HG03095 (cell line): ENCODE measurements around the gene SELENOP.
"Not testable (repeated sequence)": the region's sequence is repeated elsewhere in the genome, so short reads cannot be mapped to it uniquely, and the experiment has no call there.

Experiments
- ATAC-seq: cut with Tn5 transposase; IDR thresholded peaks from one replicate; pipeline ENCODE4 v1.9.1; 2021; ENCODE audit warnings: moderate library complexity; ENCODE audit not compliant: unreplicated experiment

Gene SELENOP, protein sequence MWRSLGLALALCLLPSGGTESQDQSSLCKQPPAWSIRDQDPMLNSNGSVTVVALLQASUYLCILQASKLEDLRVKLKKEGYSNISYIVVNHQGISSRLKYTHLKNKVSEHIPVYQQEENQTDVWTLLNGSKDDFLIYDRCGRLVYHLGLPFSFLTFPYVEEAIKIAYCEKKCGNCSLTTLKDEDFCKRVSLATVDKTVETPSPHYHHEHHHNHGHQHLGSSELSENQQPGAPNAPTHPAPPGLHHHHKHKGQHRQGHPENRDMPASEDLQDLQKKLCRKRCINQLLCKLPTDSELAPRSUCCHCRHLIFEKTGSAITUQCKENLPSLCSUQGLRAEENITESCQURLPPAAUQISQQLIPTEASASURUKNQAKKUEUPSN

DNA sequence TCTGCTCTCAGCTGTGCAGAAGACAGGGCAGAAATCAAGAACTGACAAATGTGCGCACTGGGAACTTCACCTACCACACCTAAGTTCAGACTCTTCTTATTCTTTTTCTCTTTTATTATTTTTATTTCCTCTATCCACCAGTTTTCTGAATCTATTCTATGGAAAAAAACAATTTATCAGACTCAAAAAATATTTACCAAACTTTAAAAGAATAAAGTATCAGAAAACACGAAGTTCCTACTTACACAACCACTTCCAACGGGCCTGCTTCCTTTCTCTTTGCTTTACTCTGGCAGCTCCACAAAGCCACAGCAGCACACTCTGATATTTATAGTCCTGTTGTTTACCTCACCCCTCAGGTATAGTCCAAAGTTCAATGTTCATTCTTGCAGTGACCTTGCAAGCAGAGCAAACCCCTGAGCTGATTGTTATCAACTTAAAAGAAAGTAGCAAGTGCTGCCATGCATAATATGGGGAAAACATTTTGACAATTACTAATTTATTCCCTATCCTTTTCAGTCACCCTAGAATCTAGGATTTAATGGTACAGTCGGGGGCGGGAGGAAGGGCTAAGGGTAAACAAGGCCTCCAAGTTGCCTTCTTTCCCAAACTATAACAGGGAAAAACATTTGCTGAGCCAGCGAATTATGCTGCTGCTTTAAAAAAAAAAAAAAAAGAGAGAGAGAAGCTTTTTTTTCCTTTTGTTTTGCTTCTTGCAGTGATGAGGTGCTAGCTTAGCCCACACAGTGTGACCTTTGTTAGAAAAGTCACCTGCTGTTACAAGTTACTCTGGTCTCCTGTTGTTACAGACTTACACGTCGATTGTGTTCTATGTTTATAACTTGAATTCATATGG, at the start of gene SELENOP:
SELENOP (minus strand) TSS at position 302 of the 856 bp plus-strand sequence. CDS start 3,539 bp downstream, outside the sequence.
- no peak for ATAC-seq

DNA sequence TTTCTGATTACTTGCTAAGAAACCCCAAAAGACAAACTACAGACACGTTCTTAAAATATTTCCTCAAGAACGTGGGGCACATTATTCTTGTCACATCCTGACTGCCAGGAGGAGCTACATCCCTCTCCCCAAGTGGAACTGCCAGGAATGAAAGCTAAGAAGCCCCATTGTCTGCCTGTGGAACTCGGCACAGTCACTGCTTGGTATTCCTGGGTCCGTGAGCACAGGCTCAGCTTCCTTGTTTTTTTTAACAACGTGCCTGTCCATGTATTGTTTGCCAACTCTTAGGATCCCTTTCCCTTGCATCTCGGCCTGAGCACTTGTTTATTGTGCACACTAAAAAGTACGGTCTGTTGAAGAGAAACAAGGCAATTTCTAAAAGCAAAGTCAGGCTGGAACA, 47.0 kb upstream of the SELENOP start:
- ATAC-seq: no peak

DNA sequence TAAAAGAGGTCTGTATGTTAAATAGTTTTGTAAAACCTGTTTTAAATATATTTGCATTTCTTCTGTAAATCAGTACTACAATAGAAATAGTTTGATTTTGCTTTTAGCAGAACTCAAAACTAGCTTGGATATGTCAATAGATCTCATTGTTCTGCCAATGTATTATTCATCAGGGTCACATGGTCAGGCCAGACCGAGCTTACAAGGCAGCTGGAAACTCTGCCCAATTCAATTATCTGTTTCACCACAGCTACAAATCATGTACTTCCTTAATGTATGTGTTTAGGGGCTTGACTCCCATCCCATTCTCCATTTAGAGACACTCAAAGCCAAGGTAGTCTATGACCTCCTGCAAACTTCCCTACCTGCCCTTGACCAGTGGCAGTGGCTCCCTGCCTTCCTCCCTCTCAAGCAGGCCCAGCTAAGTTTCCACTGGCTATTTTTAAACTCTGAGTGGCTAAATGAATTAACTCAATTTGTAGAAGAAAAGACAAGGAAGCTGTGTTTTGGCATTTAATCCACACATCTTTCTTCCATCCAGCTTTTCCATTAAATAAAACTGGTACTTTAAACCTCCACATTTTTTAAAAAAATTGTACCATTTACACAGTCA, 46.4 kb upstream of the SELENOP start:
- no peak for ATAC-seq

DNA sequence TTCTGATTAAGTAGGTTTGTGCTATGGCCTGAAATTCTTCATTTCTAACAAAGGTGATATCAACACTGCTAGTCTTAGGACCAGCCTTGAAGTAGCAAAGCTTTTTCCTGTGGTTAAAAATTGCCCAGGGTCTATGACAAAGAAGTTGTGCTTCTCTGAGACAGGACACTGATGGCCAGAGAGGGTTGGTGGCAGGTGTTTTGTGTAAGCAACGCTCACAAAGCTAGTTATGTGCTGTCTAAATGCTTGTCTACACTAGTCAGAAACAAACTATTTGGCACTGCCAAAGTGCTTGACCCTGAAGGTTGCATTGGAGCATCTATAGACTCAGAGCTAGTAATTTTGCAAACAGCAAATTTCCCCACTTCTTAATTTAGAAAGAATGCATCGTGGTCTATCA, 44.1 kb upstream of the SELENOP start:
- no peak for ATAC-seq

DNA sequence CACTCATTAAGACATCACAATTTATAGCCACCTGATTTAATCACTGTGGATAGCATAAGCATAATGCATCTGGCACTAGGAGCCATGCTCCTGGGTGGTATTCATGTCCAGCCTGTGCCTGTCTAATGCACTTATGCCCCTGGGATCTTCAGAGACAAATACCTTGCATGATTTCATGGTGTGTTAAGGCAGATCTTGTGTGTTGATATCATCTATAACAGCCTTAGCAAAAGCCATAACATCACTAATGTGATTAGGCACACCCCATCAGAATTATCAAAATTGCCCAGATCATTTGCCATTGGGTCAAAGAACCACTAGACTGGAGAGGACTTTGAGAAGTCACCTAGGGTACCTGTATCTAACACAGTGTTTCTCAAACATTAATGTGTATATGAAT, 43.7 kb upstream of the SELENOP start:
- no peak for ATAC-seq

DNA sequence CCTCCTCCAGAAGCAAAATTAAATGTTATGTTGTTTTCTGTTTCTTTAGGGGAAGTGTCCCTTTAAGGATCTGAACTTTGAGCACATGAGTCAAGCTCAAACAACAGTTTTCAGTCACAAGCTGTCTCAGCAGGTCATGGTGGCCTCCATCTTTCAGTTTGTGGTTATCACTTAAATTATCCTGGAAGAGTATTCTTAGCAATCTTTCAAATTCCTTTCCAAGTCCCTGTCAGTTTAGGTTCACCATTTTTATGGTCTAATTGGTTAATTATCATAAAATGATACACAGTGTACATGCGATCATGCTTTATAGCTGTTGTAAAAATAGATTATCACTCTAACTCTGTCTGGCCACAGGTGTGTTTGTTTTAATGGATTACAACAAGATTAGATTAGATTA, 43.1 kb upstream of the SELENOP start:
- no peak for ATAC-seq

DNA sequence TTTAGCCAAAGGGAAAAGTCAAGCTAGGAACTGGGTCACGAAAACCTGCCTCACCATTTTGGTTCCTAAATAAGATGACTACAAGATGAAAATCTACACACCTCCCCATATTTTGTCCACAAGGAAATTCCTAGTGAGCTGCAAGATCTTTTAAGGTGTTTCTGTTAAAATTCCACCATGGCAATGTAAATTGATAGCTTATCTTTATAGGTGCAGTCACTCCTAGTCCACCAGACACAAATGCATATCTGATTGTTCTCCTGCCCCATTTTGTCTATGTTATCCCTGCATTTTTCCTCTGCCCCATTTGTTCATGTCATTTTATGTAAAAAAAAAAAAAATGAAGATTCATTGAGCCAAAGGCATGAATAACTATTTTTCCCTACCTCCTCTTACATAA, 41.1 kb upstream of the SELENOP start:
- ATAC-seq: no peak

DNA sequence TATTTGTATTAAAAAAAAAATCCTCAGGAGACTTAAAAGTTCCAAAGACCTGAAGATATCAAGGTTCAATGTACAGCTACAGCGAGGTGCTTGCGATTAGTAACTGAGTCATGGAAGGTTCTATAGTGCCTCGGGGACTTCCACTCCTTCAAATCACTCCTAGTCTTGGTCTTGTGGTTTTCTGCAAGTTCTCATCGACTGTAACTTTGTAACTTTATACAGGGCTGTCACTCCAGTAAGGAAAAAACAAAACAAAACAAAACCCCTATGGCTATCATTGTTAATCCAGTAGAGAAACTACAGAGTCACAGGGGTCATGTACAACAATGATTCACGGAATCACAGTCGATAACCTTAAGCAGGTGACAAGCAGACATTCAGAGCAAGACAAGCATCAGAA, 39.8 kb upstream of the SELENOP start:
- ATAC-seq: no peak

DNA sequence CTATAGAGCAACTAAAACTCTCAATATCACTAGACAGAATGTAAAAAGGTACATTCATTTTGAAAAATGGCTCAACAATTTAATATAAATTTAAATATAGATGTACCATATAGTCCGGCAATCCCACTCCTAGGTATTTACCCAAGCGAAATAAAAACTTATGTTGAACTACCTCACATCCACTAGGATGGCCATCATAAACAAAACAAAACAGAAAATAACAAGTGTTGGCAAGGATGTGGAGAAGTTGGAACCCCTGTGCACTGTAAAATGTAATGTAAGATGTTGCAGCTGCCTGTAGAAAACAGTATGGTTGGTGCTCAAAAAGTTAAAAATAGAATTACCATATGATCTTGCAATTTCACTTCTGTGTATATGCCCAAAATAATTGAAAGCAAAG, 36.9 kb upstream of the SELENOP start:
- ATAC-seq: no peak

DNA sequence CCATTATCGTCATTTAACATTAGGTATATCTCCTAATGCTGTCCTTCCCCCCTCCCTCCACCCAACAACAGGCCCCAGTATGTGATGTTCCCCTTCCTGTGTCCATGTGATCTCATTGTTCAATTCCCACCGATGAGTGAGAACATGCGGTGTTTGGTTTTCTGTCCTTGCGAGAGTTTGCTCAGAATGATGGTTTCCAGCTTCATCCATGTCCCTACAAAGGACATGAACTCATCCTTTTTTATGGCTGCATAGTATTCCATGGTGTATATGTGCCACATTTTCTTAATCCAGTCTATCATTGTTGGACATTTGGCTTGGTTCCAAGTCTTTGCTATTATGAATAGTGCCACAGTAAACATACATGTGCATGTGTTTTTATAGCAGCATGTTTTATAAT, 32.7 kb upstream of the SELENOP start:
- ATAC-seq: not testable (repeated sequence)

DNA sequence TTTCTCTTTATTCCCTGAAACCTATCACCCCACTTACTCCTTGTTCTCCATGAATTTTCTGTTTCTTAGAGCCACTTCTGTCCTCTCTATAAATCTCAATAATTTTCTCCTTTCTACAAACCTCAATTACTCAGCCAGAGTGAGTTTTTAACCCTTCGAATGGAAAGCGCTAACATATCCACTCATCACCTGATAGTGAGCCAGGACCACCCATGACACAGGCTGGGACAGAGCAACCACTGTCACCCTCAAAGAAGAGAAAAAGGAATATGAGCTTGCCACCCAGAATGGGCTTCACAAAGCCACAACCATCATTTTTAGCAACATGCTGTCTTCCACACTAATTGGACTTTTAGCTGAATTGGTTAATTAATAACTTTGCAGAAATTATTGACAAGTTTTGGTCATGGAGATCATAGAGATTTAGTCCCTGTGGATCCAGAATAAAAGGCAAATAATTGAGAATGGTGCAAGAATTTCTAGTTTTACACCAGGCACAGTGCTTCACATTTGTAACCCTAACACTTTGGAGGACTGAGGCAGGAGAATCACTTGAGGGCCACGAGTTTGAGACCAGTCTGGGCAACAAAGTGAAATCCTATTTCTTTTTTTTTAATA, 32.1 kb upstream of the SELENOP start:
- ATAC-seq: no peak

DNA sequence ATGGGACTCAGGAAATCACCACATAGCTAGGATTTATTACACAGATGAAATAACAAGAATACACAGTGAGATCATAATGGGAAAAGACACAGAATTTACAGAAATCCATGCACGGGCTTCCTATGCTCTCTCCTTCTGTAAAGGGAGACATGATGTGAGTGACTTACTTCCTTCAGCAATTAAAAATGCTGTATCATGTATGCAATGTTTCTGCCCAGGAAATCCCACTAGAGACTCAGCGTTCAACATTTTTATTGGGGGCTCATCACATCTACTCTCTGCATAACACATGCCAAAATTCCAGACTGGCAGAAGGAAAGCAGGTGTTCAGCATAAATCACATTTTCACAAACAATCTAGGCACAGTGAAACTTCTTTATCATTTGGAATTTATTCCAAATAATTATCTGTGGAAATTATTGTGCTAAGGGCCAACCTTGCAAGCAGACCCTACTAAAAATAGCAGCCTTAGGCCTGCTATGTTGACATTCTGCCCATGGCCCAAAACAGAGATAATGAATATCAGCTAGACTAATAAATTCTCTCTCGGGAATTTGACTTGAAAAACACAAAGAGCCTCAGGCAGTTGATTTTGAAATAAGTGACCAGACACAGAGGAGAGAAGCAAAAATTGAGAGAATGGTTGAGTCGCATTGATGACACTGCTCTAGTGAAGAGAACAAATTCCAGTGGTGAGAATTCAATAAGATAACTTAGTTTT, 31.4 kb upstream of the SELENOP start:
- no peak for ATAC-seq

DNA sequence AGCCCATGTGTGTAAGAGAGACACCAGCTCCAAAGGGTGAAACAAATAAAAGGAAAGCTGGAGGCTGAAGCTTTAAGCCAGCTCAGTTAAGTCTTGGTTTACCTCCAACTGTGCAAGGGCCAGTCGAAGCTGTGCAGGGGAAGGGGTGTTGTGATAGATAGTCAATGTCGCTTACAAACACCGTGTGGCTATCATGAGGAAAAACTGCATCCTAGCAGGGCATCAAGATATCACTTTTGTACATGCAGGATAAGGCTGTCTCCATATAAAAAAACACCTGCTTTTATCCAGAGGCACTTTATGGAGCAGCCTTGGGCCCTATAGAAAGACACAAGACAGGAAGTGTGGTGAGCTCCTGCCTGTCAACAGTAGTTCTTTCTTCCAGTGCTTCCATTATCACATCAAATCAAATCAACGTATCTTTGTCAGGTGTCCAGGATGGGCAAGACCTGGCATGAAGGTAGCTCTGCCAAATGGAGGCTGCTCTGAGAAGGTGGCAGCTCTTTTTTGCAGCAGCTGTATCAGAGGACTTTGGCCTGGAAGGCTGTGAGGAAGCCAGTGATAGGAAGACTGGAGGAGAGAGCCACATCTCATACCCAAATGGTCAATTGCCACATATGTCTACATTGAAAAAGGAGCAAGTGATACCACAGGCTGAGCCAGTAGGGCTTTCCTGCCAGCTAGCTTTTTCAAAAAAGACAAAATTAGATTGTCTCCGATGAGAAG, 29.3 kb upstream of the SELENOP start:
- ATAC-seq: no peak

DNA sequence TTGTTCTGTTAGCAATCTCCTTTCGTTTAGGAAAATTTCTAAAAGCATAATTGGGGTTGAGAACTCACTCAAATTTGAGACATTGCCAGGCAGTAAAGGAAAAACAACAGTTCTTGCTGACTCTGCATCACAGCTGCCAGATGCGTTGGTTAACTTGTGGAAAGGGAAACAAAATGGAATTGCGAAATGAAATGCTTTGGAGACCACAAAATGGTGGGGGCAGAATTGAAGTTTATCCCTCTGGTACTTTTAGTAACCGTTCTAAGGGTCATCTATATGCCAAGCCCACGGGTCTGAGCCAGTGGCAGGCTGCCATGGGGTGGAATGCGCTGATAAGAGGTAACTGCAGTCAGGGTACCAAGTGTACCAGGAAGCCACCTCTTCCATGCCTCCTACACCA, 28.6 kb upstream of the SELENOP start:
- no peak for ATAC-seq

DNA sequence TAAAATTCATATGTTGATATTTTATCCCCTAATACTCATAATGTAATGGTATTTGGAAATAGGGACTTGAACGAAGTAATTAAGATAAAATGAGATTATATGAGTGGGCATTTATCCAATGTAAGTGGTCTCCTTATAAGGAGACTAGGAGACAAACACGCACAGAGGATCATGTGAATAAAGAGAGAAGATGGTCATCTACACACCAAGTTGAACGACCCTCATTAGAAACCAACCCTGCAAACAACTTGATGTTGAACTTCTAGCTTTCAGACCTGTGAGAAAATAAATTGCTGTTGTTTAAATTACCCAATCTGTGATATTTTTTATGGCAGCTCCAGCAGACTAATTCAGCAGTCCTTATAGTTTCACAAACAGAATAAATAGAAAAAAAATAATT, 27.5 kb upstream of the SELENOP start:
- ATAC-seq: no peak

DNA sequence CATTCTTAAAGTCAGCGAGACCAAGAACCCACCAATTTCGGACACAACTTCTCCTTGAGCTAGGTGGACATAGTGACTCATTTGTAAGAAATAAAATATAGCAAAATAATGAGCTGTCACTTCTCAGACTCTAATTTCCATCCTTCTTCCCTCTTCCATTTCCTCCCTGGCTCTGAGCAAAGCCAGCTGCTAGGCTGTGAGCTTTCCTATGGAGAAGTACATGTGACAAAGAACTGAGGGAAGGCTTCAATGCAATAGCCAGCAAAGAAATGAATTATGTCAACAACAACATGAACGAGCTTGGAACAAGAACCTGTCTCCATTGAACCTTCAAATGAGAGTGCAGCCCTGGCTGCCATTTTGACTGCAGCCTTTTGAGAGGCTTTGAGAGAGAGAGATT, 25.9 kb upstream of the SELENOP start:
- no peak for ATAC-seq

DNA sequence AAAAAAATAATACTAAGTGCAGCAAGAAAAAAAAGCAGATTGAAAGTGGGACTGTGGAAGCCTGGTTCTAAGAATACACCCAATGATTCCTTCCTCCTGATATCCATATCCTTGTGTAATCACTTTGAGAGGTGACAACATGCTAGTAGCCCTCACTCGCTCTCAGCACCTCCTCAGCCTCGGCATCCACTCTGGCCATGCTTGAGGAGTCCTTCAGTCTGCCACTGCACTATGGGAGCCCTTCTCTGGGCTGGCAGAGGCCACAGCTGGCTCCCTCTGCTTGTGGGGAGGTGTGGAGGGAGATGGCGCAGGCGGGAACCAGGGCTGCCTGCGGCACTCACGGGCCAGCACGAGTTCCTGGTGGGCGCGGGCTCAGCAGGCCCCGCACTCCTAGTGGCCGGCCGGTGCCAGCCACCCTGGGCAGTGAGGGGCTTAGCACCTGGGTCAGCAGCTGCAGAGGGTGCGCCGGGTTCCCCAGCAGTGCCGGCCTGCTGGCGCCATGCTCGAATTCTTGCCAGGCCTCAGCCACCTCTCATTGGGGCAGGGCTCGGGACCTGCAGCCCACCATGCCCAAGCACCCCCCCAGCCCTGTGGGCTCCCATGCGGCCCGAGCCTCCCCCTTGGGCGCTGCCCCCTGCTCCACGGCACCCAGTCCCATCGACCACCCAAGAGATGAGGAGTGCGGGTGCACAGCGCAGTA, 24.5 kb upstream of the SELENOP start:
- ATAC-seq: no peak

DNA sequence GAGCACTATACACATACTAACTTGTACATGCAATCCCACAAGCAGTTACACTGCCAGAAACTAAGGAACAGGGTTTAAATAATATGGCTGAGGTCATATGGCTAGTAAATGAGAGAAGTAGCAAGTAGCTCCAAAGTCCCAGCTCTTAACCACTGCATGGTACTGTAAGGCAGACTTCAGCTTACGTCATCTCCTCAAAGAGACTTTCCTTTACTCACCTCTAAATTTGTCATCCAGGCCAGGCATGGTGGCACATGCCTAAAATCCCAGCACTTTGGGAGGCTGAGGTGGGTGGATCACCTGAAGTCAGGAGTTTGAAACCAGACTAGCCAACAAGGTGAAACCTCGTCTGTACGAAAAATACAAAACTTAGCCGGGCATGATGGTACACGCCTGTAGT, 20.4 kb upstream of the SELENOP start:
- ATAC-seq: no peak

DNA sequence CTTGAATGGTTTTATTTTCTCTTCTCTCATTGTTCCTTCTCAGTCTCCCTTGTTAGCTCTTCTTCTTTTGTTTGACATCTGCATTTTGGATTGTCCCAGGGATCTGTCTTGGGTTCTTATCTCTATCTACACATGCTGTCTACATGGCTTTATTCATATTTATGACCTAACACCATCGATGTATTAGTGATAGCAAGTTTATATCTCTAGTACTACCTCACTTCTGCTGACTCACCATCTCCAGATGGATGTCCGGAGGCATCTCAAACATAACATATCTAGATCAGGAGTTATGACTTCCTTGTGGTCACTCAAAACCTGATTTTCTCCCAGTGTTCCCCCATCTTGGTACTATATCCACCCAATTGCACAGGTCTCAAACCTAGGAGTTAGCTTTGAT, 19.2 kb upstream of the SELENOP start:
- ATAC-seq: no peak
